ENCODE data around the gene NLGN2. TPM values are rescaled to one million over a fixed set of nuclear protein-coding genes. Genes with fewer than 3 reads are reported as not detected.

NLGN2 gene
- total RNA-seq, 1 experiment from 2014 or later, result 6.8 TPM

- no peak overlapping the region for H3K4me3 ChIP-seq
- no peak for DNase-seq
- H3K27ac ChIP-seq, result no peak overlapping the region
- no peaks in the 10 kb centered on the region for H3K27me3 ChIP-seq
- H3K4me1 ChIP-seq, result no peaks in the 10 kb centered on the region
- H3K36me3 ChIP-seq, result no peaks in the 10 kb centered on the region
- H3K9me3 ChIP-seq (replicated peaks), result no peaks in the 10 kb centered on the region
These were observed 8.7 kb downstream of the NLGN2 start for GRCh38 chr17:7416323-7416722.

- Histone ChIP-seq H3K27me3 (no peaks in the 10 kb centered on the region), H3K27ac (no peak overlapping the region), H3K36me3 (no peaks in the 10 kb centered on the region), H3K9me3 (replicated peaks) (no peaks in the 10 kb centered on the region), H3K4me3 (no peak overlapping the region), H3K4me1 (no peaks in the 10 kb centered on the region)
- DNase-seq, result no peak
These were observed 9.5 kb downstream of the NLGN2 start for GRCh38 chr17:7417056-7417655.

GRCh38 chr17:7418472-7419152 is 11.0 kb downstream of the NLGN2 start:
- H3K4me1 ChIP-seq, result no peaks in the 10 kb centered on the region
- H3K9me3 ChIP-seq (replicated peaks), result no peaks in the 10 kb centered on the region
- no peak overlapping the region for H3K27ac ChIP-seq
- no peak for DNase-seq
- no peak overlapping the region for H3K4me3 ChIP-seq
- no peaks in the 10 kb centered on the region for H3K27me3 ChIP-seq
- no peaks in the 10 kb centered on the region for H3K36me3 ChIP-seq

GRCh38 chr17:7419819-7420610 is 12.4 kb downstream of the NLGN2 start, which contains the start of gene SPEM1:
Gene SPEM1 (plus strand): TSS chr17:7420324. CDS start chr17:7420385, 61 bp downstream.
- no peak within 1 kb of the TSS for H3K27ac ChIP-seq
- DNase-seq, result no peak
- H3K4me3 ChIP-seq, result no peak within 1 kb of the TSS
- no peaks in the 10 kb centered on the region for H3K9me3 ChIP-seq (replicated peaks)
- H3K27me3 ChIP-seq, result no peaks in the 10 kb centered on the region
- H3K4me1 ChIP-seq, result no peaks in the 10 kb centered on the region
- no peaks in the 10 kb centered on the region for H3K36me3 ChIP-seq

- no peak for DNase-seq
- Histone ChIP-seq H3K4me1 (no peaks in the 10 kb centered on the region), H3K27ac (no peak overlapping the region), H3K9me3 (replicated peaks) (no peaks in the 10 kb centered on the region), H3K36me3 (no peaks in the 10 kb centered on the region), H3K27me3 (no peaks in the 10 kb centered on the region), H3K4me3 (no peak overlapping the region)
These were observed 13.5 kb downstream of the NLGN2 start for GRCh38 chr17:7421186-7421585.

- H3K9me3 ChIP-seq (replicated peaks), result no peaks in the 10 kb centered on the region
- no peaks in the 10 kb centered on the region for H3K4me1 ChIP-seq
- no peak overlapping the region for H3K27ac ChIP-seq
- no peak for DNase-seq
- no peak overlapping the region for H3K4me3 ChIP-seq
- H3K27me3 ChIP-seq, result no peaks in the 10 kb centered on the region
- H3K36me3 ChIP-seq, result no peaks in the 10 kb centered on the region
These were observed 16.0 kb downstream of the NLGN2 start for GRCh38 chr17:7423679-7424078.

- H3K36me3 ChIP-seq, result no peaks in the 10 kb centered on the region
- no peaks in the 10 kb centered on the region for H3K9me3 ChIP-seq (replicated peaks)
- H3K4me3 ChIP-seq, result no peak within 1 kb of the TSS
- no peaks in the 10 kb centered on the region for H3K27me3 ChIP-seq
- no peak for DNase-seq
- H3K4me1 ChIP-seq, result no peaks in the 10 kb centered on the region
- no peak within 1 kb of the TSS for H3K27ac ChIP-seq
These were observed 17.7 kb downstream of the NLGN2 start, which contains the start of gene SPEM2 for GRCh38 chr17:7425316-7425715. Gene SPEM2 (plus strand): TSS chr17:7425616. CDS start chr17:7425689, 73 bp downstream.

- Histone ChIP-seq H3K4me1 (no peaks in the 10 kb centered on the region), H3K36me3 (no peaks in the 10 kb centered on the region), H3K9me3 (replicated peaks) (no peaks in the 10 kb centered on the region), H3K27me3 (no peaks in the 10 kb centered on the region), H3K4me3 (no peak overlapping the region), H3K27ac (no peak overlapping the region)
- DNase-seq, result no peak
These were observed 18.1 kb downstream of the NLGN2 start for GRCh38 chr17:7425756-7426155.

- H3K4me3 ChIP-seq, result no peak overlapping the region
- no peak overlapping the region for H3K27ac ChIP-seq
- no peaks in the 10 kb centered on the region for H3K9me3 ChIP-seq (replicated peaks)
- DNase-seq, result no peak
- no peaks in the 10 kb centered on the region for H3K4me1 ChIP-seq
- H3K27me3 ChIP-seq, result no peaks in the 10 kb centered on the region
- no peaks in the 10 kb centered on the region for H3K36me3 ChIP-seq
These were observed 18.7 kb downstream of the NLGN2 start for GRCh38 chr17:7426203-7426863.

- no peak overlapping the region for H3K4me3 ChIP-seq
- no peaks in the 10 kb centered on the region for H3K36me3 ChIP-seq
- no peaks in the 10 kb centered on the region for H3K9me3 ChIP-seq (replicated peaks)
- DNase-seq, result no peak
- H3K27ac ChIP-seq, result no peak overlapping the region
- H3K27me3 ChIP-seq, result no peaks in the 10 kb centered on the region
- H3K4me1 ChIP-seq, result no peaks in the 10 kb centered on the region
These were observed 19.3 kb downstream of the NLGN2 start for GRCh38 chr17:7426896-7427489.

GRCh38 chr17:7427549-7427948 is 19.9 kb downstream of the NLGN2 start:
- Histone ChIP-seq H3K27me3 (no peaks in the 10 kb centered on the region), H3K27ac (no peak overlapping the region), H3K36me3 (no peaks in the 10 kb centered on the region), H3K9me3 (replicated peaks) (no peaks in the 10 kb centered on the region), H3K4me3 (no peak overlapping the region), H3K4me1 (no peaks in the 10 kb centered on the region)
- DNase-seq, result no peak

GRCh38 chr17:7428557-7428956 is 20.9 kb downstream of the NLGN2 start, which contains the start of gene SPEM3:
Gene SPEM3 (plus strand): TSS chr17:7428857. CDS start chr17:7428903, 46 bp downstream.
- Histone ChIP-seq H3K4me1 (no peaks in the 10 kb centered on the region), H3K36me3 (no peaks in the 10 kb centered on the region), H3K9me3 (replicated peaks) (no peaks in the 10 kb centered on the region), H3K27ac (no peak within 1 kb of the TSS), H3K4me3 (no peak within 1 kb of the TSS), H3K27me3 (no peaks in the 10 kb centered on the region)
- DNase-seq, result no peak

GRCh38 chr17:7429722-7430121 is 22.1 kb downstream of the NLGN2 start:
- Histone ChIP-seq H3K4me3 (no peak overlapping the region), H3K36me3 (no peaks in the 10 kb centered on the region), H3K27me3 (no peaks in the 10 kb centered on the region), H3K4me1 (no peaks in the 10 kb centered on the region), H3K9me3 (replicated peaks) (no peaks in the 10 kb centered on the region), H3K27ac (no peak overlapping the region)
- no peak for DNase-seq

- Histone ChIP-seq H3K9me3 (replicated peaks) (no peaks in the 10 kb centered on the region), H3K27me3 (no peaks in the 10 kb centered on the region)
- DNase-seq, result no peak
These were observed 23.6 kb downstream of the NLGN2 start for GRCh38 chr17:7431231-7431630.

More at GRCh38 chr17:7431231-7431630, 23.6 kb downstream of the NLGN2 start:
- Histone ChIP-seq H3K4me1 (no peaks in the 10 kb centered on the region), H3K4me3 (no peak overlapping the region), H3K36me3 (no peaks in the 10 kb centered on the region), H3K27ac (no peak overlapping the region)
